Endothelial cell of umbilical vein (primary cell): ENCODE measurements around the gene CYB561A3. TPM values are rescaled to one million over a fixed set of nuclear protein-coding genes. Genes with fewer than 3 reads are reported as not detected.

ENCODE experiments used
- BruUV-seq: library from RNA; stranded (reverse); fragments of 400-500 nt; replicated peaks from 2 replicates; lab custom pipeline; 2021; lab: Mats Ljungman, UMichigan
- CTCF ChIA-PET: fragments of 300-600, 350-600 bp; sonication (Branson Sonifier 250); formaldehyde crosslinking; loops from one replicate; lab custom pipeline; 2021; ENCODE audit warnings: antibody characterized with exemption, inconsistent platforms; lab: Charles Lee
- POLR2A ChIA-PET: fragments of 300-600, 350-600 bp; sonication (Branson Sonifier 250); formaldehyde crosslinking; loops from one replicate; lab custom pipeline; 2021; ENCODE audit warnings: antibody characterized with exemption, inconsistent platforms; lab: Charles Lee
- DNase-seq: peaks from one replicate; pipeline ENCODE4 v3.0.0-alpha.2; 2011; ENCODE audit warnings: low read depth, low spot score
- FAIRE-seq: peaks from 2 replicates; lab custom pipeline; 2011; peaks lifted over from hg19 to GRCh38; lab: Jason Lieb, UNC
- H2AFZ ChIP-seq: 2 replicates; pipeline ENCODE4 v1.6.0; 2012; ENCODE audit warnings: low read depth, low read length, control low read depth, inconsistent platforms
- H3K27ac ChIP-seq: 2 replicates; pipeline ENCODE4 v1.5.1; 2011; ENCODE audit warnings: low read depth, mild to moderate bottlenecking, control low read depth, low read length, moderate library complexity; ENCODE audit not compliant: insufficient read depth
- H3K27me3 ChIP-seq, 2 experiments: 2 replicates each; pipeline versions ENCODE4 v1.6.0 to v1.6.1; 2011; ENCODE audit warnings: low read length in 2 of 2, mixed read lengths in 1 of 2; ENCODE audit not compliant: control insufficient read depth in 2 of 2, insufficient read depth in 2 of 2
- H3K36me3 ChIP-seq, 2 experiments: 2 replicates in 1 of 2; 3 replicates in 1 of 2; pipeline ENCODE4 v1.5.1; 2011; ENCODE audit warnings: low read length in 2 of 2, mild to moderate bottlenecking in 1 of 2, moderate library complexity in 1 of 2; ENCODE audit not compliant: control insufficient read depth in 2 of 2, insufficient read depth in 2 of 2; ENCODE audit errors: extremely low read depth in 1 of 2
- H3K4me1 ChIP-seq: 3 replicates; pipeline ENCODE4 v1.5.1; 2011; ENCODE audit warnings: mild to moderate bottlenecking, low read length; ENCODE audit not compliant: control insufficient read depth, insufficient read depth; ENCODE audit errors: extremely low read depth
- H3K4me2 ChIP-seq: 2 replicates; pipeline ENCODE4 v1.6.1; 2011; ENCODE audit warnings: low read length, control low read depth, mixed read lengths; ENCODE audit not compliant: insufficient read depth
- H3K4me3 ChIP-seq, 3 experiments: fragments of 200-600 bp in 1 of 3; sonication (generic), shearing (Covaris generic) in 1 of 3; replicated peaks in 1 of 3; 2 replicates each; pipeline ENCODE4 v1.5.1; 2011 to 2016; ENCODE audit warnings: control low read depth in 3 of 3, low read length in 3 of 3, mild to moderate bottlenecking in 2 of 3, inconsistent platforms in 1 of 3, low read depth in 1 of 3, moderate library complexity in 1 of 3; ENCODE audit not compliant: insufficient read depth in 1 of 3
- H3K79me2 ChIP-seq: 2 replicates; pipeline ENCODE4 v1.6.0; 2012; ENCODE audit warnings: low read length, inconsistent platforms; ENCODE audit not compliant: control insufficient read depth, insufficient read depth
- H3K9ac ChIP-seq: replicated peaks from 2 replicates; pipeline ENCODE3; 2011; ENCODE audit warnings: low read length, control low read depth; ENCODE audit not compliant: insufficient read depth; ENCODE audit errors: extremely low read depth
- H3K9me1 ChIP-seq: replicated peaks from 3 replicates; pipeline ENCODE4 v1.6.0; 2011; ENCODE audit warnings: mild to moderate bottlenecking, low read length; ENCODE audit not compliant: control insufficient read depth, insufficient read depth; ENCODE audit errors: extremely low read depth
- H3K9me3 ChIP-seq: replicated peaks from 2 replicates; pipeline ENCODE4 v1.5.1; 2012; ENCODE audit warnings: low read length, inconsistent platforms; ENCODE audit not compliant: control insufficient read depth, insufficient read depth
- H4K20me1 ChIP-seq: replicated peaks from 2 replicates; pipeline ENCODE3; 2011; ENCODE audit warnings: mild to moderate bottlenecking, low read length; ENCODE audit not compliant: control insufficient read depth, insufficient read depth; ENCODE audit errors: extremely low read depth
- EZH2 ChIP-seq: IDR thresholded peaks from 2 replicates; pipeline ENCODE4 v1.6.1; 2012; ENCODE audit warnings: borderline replicate concordance, low read depth, mild to moderate bottlenecking, moderate library complexity, low read length, inconsistent platforms; ENCODE audit not compliant: severe bottlenecking
- FOS ChIP-seq: IDR thresholded peaks from 2 replicates; pipeline ENCODE4 v1.6.1; 2011; ENCODE audit warnings: mild to moderate bottlenecking, low read length, moderate library complexity, borderline replicate concordance; ENCODE audit not compliant: insufficient read depth
- GATA2 ChIP-seq: IDR thresholded peaks from 2 replicates; pipeline ENCODE4 v1.7.0; 2011; ENCODE audit warnings: low read depth, mild to moderate bottlenecking, moderate library complexity, mixed read lengths, low read length; ENCODE audit not compliant: insufficient read length, insufficient read depth
- JUN ChIP-seq: IDR thresholded peaks from 2 replicates; pipeline ENCODE4 v1.6.1; 2011; ENCODE audit warnings: borderline replicate concordance, low read depth; ENCODE audit not compliant: insufficient read length, insufficient read depth
- MYC ChIP-seq: IDR thresholded peaks from one replicate; pipeline ENCODE4 v1.6.1; 2011; ENCODE audit warnings: mild to moderate bottlenecking, low read depth, low read length
- POLR2A ChIP-seq: IDR thresholded peaks from 2 replicates; pipeline ENCODE4 v1.6.1; 2012; ENCODE audit warnings: low read depth, mild to moderate bottlenecking, control low read depth, low read length
- POLR2AphosphoS5 ChIP-seq: IDR thresholded peaks from 2 replicates; pipeline ENCODE4 v1.6.1; 2012; ENCODE audit warnings: low read depth, mild to moderate bottlenecking, control low read depth, low read length, moderate library complexity; ENCODE audit not compliant: insufficient read depth
- dilution Hi-C: fragments of 300-500 bp; cut with MboI; formaldehyde crosslinking; loops from one replicate; pipeline ENCODE4 v1.15.0; 2019; ENCODE audit warnings: low sequenced_read_pairs; ENCODE audit not compliant: extremely low pct_ligation_motif_present
- intact Hi-C: fragments of 100-400 bp; cut with micrococcal nuclease; formaldehyde crosslinking; loops from one replicate; pipeline ENCODE4 v1.10.0; 2022
- polyA plus RNA-seq, 4 experiments: library from polyadenylated mRNA; depleted of rRNA in 3 of 4; stranded (reverse) in 3 of 4; unstranded in 1 of 4; fragments of >200 nt; gene quantifications; 2 replicates each; pipeline versions ENCODE4 v1.2.1 to v1.2.3, GENCODE V29; 2011 to 2012; ENCODE audit warnings: missing spikeins in 1 of 4
- total RNA-seq: library from RNA; stranded (reverse); gene quantifications from 2 replicates; pipeline ENCODE4 v1.2.3, GENCODE V29; 2021
- TF ChIP-seq, protein P1 (sequence below), 2 donors: IDR thresholded peaks; 1 replicate in 1 of 2; 2 replicates in 1 of 2; pipeline ENCODE4 v1.5.1; 2011; ENCODE audit warnings: low read length in 2 of 2, mild to moderate bottlenecking in 2 of 2, moderate library complexity in 2 of 2, control low read depth in 1 of 2, inconsistent platforms in 1 of 2, low read depth in 1 of 2; ENCODE audit not compliant: insufficient read depth in 1 of 2; ENCODE audit errors: extremely low read depth in 1 of 2
- TF ChIP-seq, protein P2 (sequence below): IDR thresholded peaks from 2 replicates; pipeline ENCODE4 v1.6.1; 2011; ENCODE audit not compliant: insufficient read depth, insufficient read length

The CYB561A3 gene
- total and polyA plus RNA-seq, 2 donors (not counting 3 experiments of a cell fraction or from before 2014, with no cell fraction given) = 41.6 to 103 TPM

DNA sequence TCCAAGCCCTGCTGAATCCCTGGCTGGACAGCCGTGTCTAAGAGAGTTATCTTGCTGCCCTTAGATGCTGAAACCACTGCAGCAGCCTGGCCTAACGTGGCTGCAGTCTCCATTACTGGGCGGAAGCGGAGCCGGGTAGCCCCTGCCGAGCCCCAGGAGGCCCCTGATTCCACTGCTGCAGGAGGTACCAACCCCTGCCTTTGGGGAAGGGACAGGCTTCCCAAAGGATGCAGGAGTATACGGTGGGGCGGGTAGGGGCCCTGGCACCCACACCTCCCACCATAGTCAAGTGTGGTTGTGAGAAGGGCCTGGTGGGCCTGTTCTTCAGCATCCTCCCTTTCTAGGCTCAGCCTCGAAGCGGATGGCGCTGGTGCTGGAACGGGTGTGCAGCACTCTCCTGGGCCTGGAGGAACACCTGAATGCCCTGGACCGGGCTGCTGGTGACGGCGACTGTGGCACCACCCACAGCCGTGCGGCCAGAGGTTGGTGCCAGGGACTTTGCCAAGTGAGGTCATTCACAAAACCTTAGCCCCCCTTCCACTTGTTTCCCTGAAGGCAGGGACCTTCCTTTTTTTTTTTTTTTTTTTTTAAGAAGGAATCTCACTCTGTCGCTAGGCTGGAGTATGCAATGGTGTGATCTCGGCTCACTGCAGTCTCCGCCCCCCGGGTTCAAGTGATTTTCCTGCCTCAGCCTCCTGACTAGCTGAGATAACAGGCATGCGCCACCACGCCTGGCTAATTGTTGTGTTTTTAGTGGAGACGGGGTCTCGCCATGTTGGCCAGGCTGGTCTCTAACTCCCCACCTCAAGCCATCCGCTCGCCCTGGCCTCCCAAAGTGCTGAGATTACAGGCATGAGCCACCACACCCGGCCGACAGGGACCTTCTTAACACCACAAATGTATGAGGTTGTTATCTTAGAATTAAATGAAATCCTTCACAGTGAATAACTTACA, 17.6 kb downstream of the CYB561A3 start:
- Histone ChIP-seq H3K27me3 (no peaks in the 10 kb centered on the region), H3K4me2 (no peak overlapping the region), H3K36me3 (peaks cover 0 to 5% of the 10 kb centered on the region in 2 experiments), H3K9ac (no peak overlapping the region), H2AFZ (no peak overlapping the region), H3K4me1 (peaks cover 14% of the 10 kb centered on the region), H4K20me1 (no peaks in the 10 kb centered on the region), H3K27ac (no peak overlapping the region), H3K9me1 (no peaks in the 10 kb centered on the region), H3K79me2 (no peaks in the 10 kb centered on the region), H3K9me3 (no peaks in the 10 kb centered on the region), H3K4me3 (no peak overlapping the region)
- CTCF ChIA-PET = interaction anchor here (1.2 kb wide), 1 partner anchor 10 kb away, joined by 3 read pairs; no protein-coding TSS in a partner anchor
- TF ChIP-seq EZH2 = no peak
- no peak for TF ChIP-seq GATA2
- TF ChIP-seq POLR2AphosphoS5 = no peak
- TF ChIP-seq JUN = no peak
- no peak for TF ChIP-seq POLR2A
- TF ChIP-seq, protein P1, sequence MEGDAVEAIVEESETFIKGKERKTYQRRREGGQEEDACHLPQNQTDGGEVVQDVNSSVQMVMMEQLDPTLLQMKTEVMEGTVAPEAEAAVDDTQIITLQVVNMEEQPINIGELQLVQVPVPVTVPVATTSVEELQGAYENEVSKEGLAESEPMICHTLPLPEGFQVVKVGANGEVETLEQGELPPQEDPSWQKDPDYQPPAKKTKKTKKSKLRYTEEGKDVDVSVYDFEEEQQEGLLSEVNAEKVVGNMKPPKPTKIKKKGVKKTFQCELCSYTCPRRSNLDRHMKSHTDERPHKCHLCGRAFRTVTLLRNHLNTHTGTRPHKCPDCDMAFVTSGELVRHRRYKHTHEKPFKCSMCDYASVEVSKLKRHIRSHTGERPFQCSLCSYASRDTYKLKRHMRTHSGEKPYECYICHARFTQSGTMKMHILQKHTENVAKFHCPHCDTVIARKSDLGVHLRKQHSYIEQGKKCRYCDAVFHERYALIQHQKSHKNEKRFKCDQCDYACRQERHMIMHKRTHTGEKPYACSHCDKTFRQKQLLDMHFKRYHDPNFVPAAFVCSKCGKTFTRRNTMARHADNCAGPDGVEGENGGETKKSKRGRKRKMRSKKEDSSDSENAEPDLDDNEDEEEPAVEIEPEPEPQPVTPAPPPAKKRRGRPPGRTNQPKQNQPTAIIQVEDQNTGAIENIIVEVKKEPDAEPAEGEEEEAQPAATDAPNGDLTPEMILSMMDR (IDR thresholded peaks at IDR 0.05; ENCODE audit: extremely low read depth in 1 of 2, insufficient read depth in 1 of 2, low read depth in 1 of 2, low read length in 2 of 2) = no peak
- TF ChIP-seq FOS = no peak
- TF ChIP-seq, protein P2, sequence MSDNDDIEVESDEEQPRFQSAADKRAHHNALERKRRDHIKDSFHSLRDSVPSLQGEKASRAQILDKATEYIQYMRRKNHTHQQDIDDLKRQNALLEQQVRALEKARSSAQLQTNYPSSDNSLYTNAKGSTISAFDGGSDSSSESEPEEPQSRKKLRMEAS = no peak
- TF ChIP-seq MYC = no peak
- BruUV-seq = no TSS peak
- DNase-seq (no peak), FAIRE-seq (no peak)
- intact Hi-C loops = no loop called here
- dilution Hi-C loops = no loop called here
- POLR2A ChIA-PET = no interaction called here
